GM21786 (cell line): ENCODE measurements around the gene TUBB.
"Not testable (repeated sequence)": the region's sequence is repeated elsewhere in the genome, so short reads cannot be mapped to it uniquely, and the experiment has no call there.

Experiments used
- ATAC-seq: cut with Tn5 transposase; IDR thresholded peaks from one replicate; pipeline ENCODE4 v1.9.1; 2021; ENCODE audit not compliant: unreplicated experiment

Gene TUBB

GRCh38 chr6:30717845-30718720 is 2.1 kb upstream of the TUBB start:
- not testable (repeated sequence) for ATAC-seq

- no peak for ATAC-seq
Observed at GRCh38 chr6:30719356-30719755, 796 bp upstream of the TUBB start.

GRCh38 chr6:30720738-30721197 is 616 bp downstream of the TUBB start:
- ATAC-seq = no peak

GRCh38 chr6:30721198-30722024 is 1.3 kb downstream of the TUBB start:
- no peak for ATAC-seq

GRCh38 chr6:30722025-30722279 is 1.8 kb downstream of the TUBB start:
- ATAC-seq = not testable (repeated sequence)

GRCh38 chr6:30722280-30723112 is 2.3 kb downstream of the TUBB start:
- ATAC-seq = no peak

GRCh38 chr6:30723159-30723842 is 3.1 kb downstream of the TUBB start:
- ATAC-seq = not testable (repeated sequence)

GRCh38 chr6:30723843-30724741 is 3.9 kb downstream of the TUBB start:
- ATAC-seq = not testable (repeated sequence)

GRCh38 chr6:30724906-30725667 is 4.9 kb downstream of the TUBB start:
- ATAC-seq = no peak

- ATAC-seq = no peak
Observed at GRCh38 chr6:30725713-30726505, 5.8 kb downstream of the TUBB start.

GRCh38 chr6:30726506-30727413 is 6.6 kb downstream of the TUBB start:
- ATAC-seq = no peak

GRCh38 chr6:30727920-30728553 is 7.9 kb downstream of the TUBB start:
- ATAC-seq = no peak

- peak; percentile 66 for ATAC-seq
Observed at GRCh38 chr6:30730601-30731435, 10.7 kb downstream of the TUBB start.

GRCh38 chr6:30732237-30732943 is 12.2 kb downstream of the TUBB start:
- no peak for ATAC-seq

- peak; percentile 37 for ATAC-seq
Observed at GRCh38 chr6:30735668-30736314, 15.6 kb downstream of the TUBB start.
